A549 (cell line): Measurements from ENCODE around the gene FRMD7. TPM values are rescaled to one million over a fixed set of nuclear protein-coding genes. Genes with fewer than 3 reads are reported as not detected.
A peak's percentile ranks its signal among the peaks of the same experiment; 100 is the strongest.

Experiments
- ATAC-seq, 2 experiments: fragments of 200-7000 bp in 1 of 2; fragments of >200 bp in 1 of 2; cut with Nextera tagmentation in 1 of 2; cut with Tn5 transposase in 1 of 2; 3 replicates each; pipeline versions ENCODE4 v1.8.0 to v1.9.1; 2018 to 2020; ENCODE audit warnings: mild to moderate bottlenecking in 1 of 2, moderate library complexity in 1 of 2
- CTCF ChIA-PET: fragments of 300-600 bp; sonication (Branson Sonifier 250); formaldehyde crosslinking; extraction: SDS; loops from one replicate; lab custom pipeline; 2021; ENCODE audit warnings: antibody characterized with exemption, inconsistent platforms; lab: Yijun Ruan, JAX
- POLR2A ChIA-PET: fragments of 350-600 bp; formaldehyde crosslinking; extraction: SDS; loops from one replicate; lab custom pipeline; 2021; ENCODE audit warnings: antibody characterized with exemption, inconsistent platforms; lab: Yijun Ruan, JAX
- DNase-seq, 2 experiments: peaks; one replicate each; pipeline versions ENCODE4 v3.0.0 to v3.0.0-alpha.2; 2011 to 2016; ENCODE audit warnings: low read depth in 1 of 2, low spot score in 1 of 2
- FAIRE-seq: peaks from 2 replicates; lab custom pipeline; 2011; peaks lifted over from hg19 to GRCh38; lab: Jason Lieb, UNC
- H3K27ac ChIP-seq, 2 experiments: fragments of >200 bp; sonication (Bioruptor Twin); formaldehyde crosslinking; 3 replicates each; pipeline ENCODE4 v1.5.1; 2016 to 2017
- H3K4me1 ChIP-seq: fragments of >200 bp; sonication (Bioruptor Twin); formaldehyde crosslinking; 3 replicates; pipeline ENCODE4 v1.6.1; 2016
- H3K4me2 ChIP-seq: fragments of >200 bp; sonication (Bioruptor Twin); formaldehyde crosslinking; 3 replicates; pipeline ENCODE4 v1.6.1; 2016
- H3K4me3 ChIP-seq: fragments of >200 bp; sonication (Bioruptor Twin); formaldehyde crosslinking; 3 replicates; pipeline ENCODE4 v1.5.1; 2016
- H3K9me3 ChIP-seq: fragments of >200 bp; sonication (Bioruptor Twin); formaldehyde crosslinking; 3 replicates; pipeline ENCODE4 v1.6.1; 2016
- BHLHE40 ChIP-seq: IDR thresholded peaks from 2 replicates; pipeline ENCODE4 v1.6.1; 2012; ENCODE audit warnings: low read depth, low read length, inconsistent platforms
- CBX8 ChIP-seq: fragments of 200-600 bp; sonication (generic); IDR thresholded peaks from 2 replicates; pipeline ENCODE4 v1.6.1; 2016
- CHD2 ChIP-seq: fragments of 150-350 bp; IDR thresholded peaks from 2 replicates; pipeline ENCODE4 v1.6.1; 2014; ENCODE audit warnings: low read length; ENCODE audit not compliant: partially characterized antibody
- CHD4 ChIP-seq: fragments of 200-600 bp; sonication (generic); IDR thresholded peaks from 2 replicates; pipeline ENCODE4 v1.6.1; 2016; ENCODE audit warnings: antibody characterized with exemption, mild to moderate bottlenecking, borderline replicate concordance
- ELK1 ChIP-seq: fragments of 150-350 bp; IDR thresholded peaks from 2 replicates; pipeline ENCODE4 v1.6.1; 2014; ENCODE audit warnings: low read depth, mild to moderate bottlenecking, low read length
- FOXS1 ChIP-seq: fragments of 250-450 bp; sonication (Bioruptor Pico); IDR thresholded peaks from 2 replicates; pipeline ENCODE4 v1.5.0; 2020; ENCODE audit warnings: mild to moderate bottlenecking, moderate library complexity
- HES2 ChIP-seq: fragments of >200 bp; sonication (Bioruptor Twin); formaldehyde crosslinking; IDR thresholded peaks from 2 replicates; pipeline ENCODE4 v1.6.1; 2016
- HEYL ChIP-seq: fragments of 250-450 bp; sonication (Bioruptor Pico); IDR thresholded peaks from 2 replicates; pipeline ENCODE4 v1.8.0; 2021; ENCODE audit warnings: mild to moderate bottlenecking, moderate library complexity
- HOXA7 ChIP-seq: fragments of 250-450 bp; sonication (Bioruptor Pico); IDR thresholded peaks from 2 replicates; pipeline ENCODE4 v1.5.0; 2020; ENCODE audit warnings: mild to moderate bottlenecking, moderate library complexity
- HOXB5 ChIP-seq: fragments of 250-450 bp; sonication (Bioruptor Pico); IDR thresholded peaks from 2 replicates; pipeline ENCODE4 v1.5.0; 2020; ENCODE audit warnings: mild to moderate bottlenecking, moderate library complexity
- JUN ChIP-seq, 2 experiments: fragments of >200 bp; sonication (Bioruptor Twin); formaldehyde crosslinking; IDR thresholded peaks; 2 replicates in 1 of 2; 3 replicates in 1 of 2; pipeline ENCODE4 v1.6.1; 2016 to 2017
- KDM1A ChIP-seq: fragments of 200-600 bp; sonication (generic); IDR thresholded peaks from 2 replicates; pipeline ENCODE4 v1.6.1; 2016; ENCODE audit warnings: low read depth, mild to moderate bottlenecking
- PHF8 ChIP-seq: fragments of 200-600 bp; sonication (generic); IDR thresholded peaks from 2 replicates; pipeline ENCODE4 v1.6.1; 2016; ENCODE audit warnings: low read depth, mild to moderate bottlenecking, antibody characterized with exemption, moderate library complexity, borderline replicate concordance
- RARB ChIP-seq: fragments of 250-450 bp; sonication (Bioruptor Pico); IDR thresholded peaks from 2 replicates; pipeline ENCODE4 v1.8.0; 2021; ENCODE audit warnings: mild to moderate bottlenecking, moderate library complexity
- RCOR1 ChIP-seq: fragments of 150-350 bp; IDR thresholded peaks from 2 replicates; pipeline ENCODE4 v1.6.1; 2014; ENCODE audit warnings: antibody characterized with exemption, low read length, low read depth
- RFX5 ChIP-seq: fragments of 450-650 bp; IDR thresholded peaks from 2 replicates; pipeline ENCODE4 v1.7.1; 2014; ENCODE audit warnings: antibody characterized with exemption, mild to moderate bottlenecking, moderate library complexity
- TP53 ChIP-seq: fragments of 250-450 bp; sonication (Bioruptor Pico); IDR thresholded peaks from 2 replicates; pipeline ENCODE4 v1.5.0; 2021; ENCODE audit warnings: mild to moderate bottlenecking, moderate library complexity
- ZSCAN20 ChIP-seq: fragments of 250-450 bp; sonication (Bioruptor Pico); IDR thresholded peaks from 2 replicates; pipeline ENCODE4 v1.8.0; 2022; ENCODE audit warnings: mild to moderate bottlenecking, moderate library complexity
- WGBS: methylation state at CpG from one replicate; pipeline ENCODE4 v1.1.6; 2017; ENCODE audit errors: missing lambda C conversion rate; 5-methylcytosine and 5-hydroxymethylcytosine counted together
- polyA plus RNA-seq, 4 experiments: library from polyadenylated mRNA; depleted of rRNA in 3 of 4; stranded (reverse); fragments of >200 nt; fragmentation: RNase III in 1 of 4; extraction: RNeasy Plus Mini Kit Qiagen cat#74134 plus additional on column Dnase treatment in 1 of 4; gene quantifications; 2 replicates in 3 of 4; 3 replicates in 1 of 4; pipeline ENCODE4 v1.2.3, GENCODE V29; 2011 to 2017
- TF ChIP-seq, protein P1 (sequence below): fragments of 250-450 bp; sonication (Bioruptor Pico); IDR thresholded peaks from 2 replicates; pipeline ENCODE4 v1.5.0; 2021; ENCODE audit warnings: mild to moderate bottlenecking, moderate library complexity, borderline replicate concordance

The FRMD7 gene
- polyA plus RNA-seq, 2 of the 4 experiments (the other 2 are of a cell fraction) = not detected

DNA sequence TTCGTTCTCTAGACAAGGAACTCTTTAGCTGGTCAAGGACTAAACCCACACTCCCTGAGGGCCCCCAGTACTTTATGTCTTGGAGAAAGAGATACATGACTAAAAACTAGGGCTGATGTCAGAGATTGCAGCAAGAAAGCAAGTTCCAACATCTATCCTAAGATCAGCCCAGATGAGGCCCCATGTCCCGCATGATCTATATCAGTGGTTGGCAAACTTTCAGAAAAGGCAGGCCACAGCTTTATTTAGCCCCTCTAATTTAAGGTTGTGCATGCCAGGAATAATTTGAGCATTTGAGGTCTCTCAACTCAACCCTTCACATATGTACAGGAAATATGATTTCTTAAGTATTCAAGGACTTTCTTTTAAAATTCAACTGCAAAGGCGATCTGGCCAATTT lies 44.1 kb upstream of the FRMD7 start:
- DNase-seq (no peak), ATAC-seq (no peak), FAIRE-seq (no peak)
- TF ChIP-seq RFX5 (no peak), CHD4 (no peak), JUN (IDR thresholded peaks at IDR 0.05) (no peak), TP53 (CRISPR knock-in tag) (no peak)
- Histone ChIP-seq H3K4me3 (no peak overlapping the region), H3K4me2 (no peak overlapping the region), H3K9me3 (no peaks in the 10 kb centered on the region), H3K4me1 (no peaks in the 10 kb centered on the region), H3K27ac (no peak overlapping the region)
- ChIA-PET POLR2A (no interaction called here), CTCF (no interaction called here)
- WGBS = 69% methylated on average over 3 of the region's 3 CpGs

GRCh38 chrX:132171478-132171877 lies 43.7 kb upstream of the FRMD7 start:
- ATAC-seq = 0 out of 6 replicates have a peak, but pooled peaks of 1 of the 2 experiments have one; percentile 33
- DNase-seq = peak in 1 of 2 experiments; percentile 11
- TF ChIP-seq CHD4 (no peak), FOXS1 (CRISPR knock-in tag) (no peak)

DNA sequence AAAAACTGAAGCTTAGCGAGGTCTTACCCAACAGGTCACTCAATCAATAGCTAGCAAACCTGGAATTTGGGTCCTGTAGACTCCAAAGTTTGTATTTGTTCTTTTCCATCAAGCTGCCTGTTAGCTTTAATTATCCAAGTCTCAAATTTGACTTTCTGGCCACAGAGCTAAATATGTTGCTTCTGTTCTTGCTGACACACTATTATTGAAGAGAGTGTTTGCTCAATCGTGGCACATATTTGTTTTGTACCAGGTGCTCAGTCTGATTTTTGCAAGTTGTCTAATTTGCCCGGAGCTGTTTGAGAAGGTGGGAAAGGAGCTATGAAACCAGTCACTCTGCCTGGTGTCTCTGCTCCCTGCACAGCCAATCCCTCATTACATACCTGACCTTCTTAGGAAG lies 41.7 kb upstream of the FRMD7 start:
- WGBS = 5% methylated on average over 3 of the region's 3 CpGs
- Histone ChIP-seq H3K4me1 (no peaks in the 10 kb centered on the region), H3K9me3 (peaks cover 4% of the 10 kb centered on the region; the same call in 1 of the 3 replicates), H3K4me2 (no peak overlapping the region), H3K27ac (no peak overlapping the region), H3K4me3 (no peak overlapping the region)
- ChIA-PET CTCF (interaction anchor here (1.5 kb wide), 1 partner anchor 31 kb away, joined by 3 read pairs; no protein-coding TSS in a partner anchor), POLR2A (interaction anchor here (0.6 kb wide), 1 partner anchor 1689 kb away, joined by 6 read pairs; no protein-coding TSS in a partner anchor)
- FAIRE-seq (no peak), ATAC-seq (no peak), DNase-seq (no peak)
- TF ChIP-seq PHF8 = no peak
- no peak for TF ChIP-seq RARB (CRISPR knock-in tag)
- no peak for TF ChIP-seq ELK1
- no peak for TF ChIP-seq JUN (IDR thresholded peaks at IDR 0.05)
- no peak for TF ChIP-seq ZSCAN20
- TF ChIP-seq KDM1A = no peak
- TF ChIP-seq HOXB5 (CRISPR knock-in tag) = no peak
- TF ChIP-seq BHLHE40 = no peak

More at GRCh38 chrX:132171478-132171877, 43.7 kb upstream of the FRMD7 start:
- POLR2A ChIA-PET = no interaction called here
- no peaks in the 10 kb centered on the region for H3K4me1 ChIP-seq
- WGBS = 18% methylated on average over 3 of the region's 3 CpGs
- no peak overlapping the region for H3K27ac ChIP-seq
- no peak overlapping the region for H3K4me2 ChIP-seq
- no peak for FAIRE-seq
- H3K9me3 ChIP-seq = no peaks in the 10 kb centered on the region
- CTCF ChIA-PET = no interaction called here
- H3K4me3 ChIP-seq = no peak overlapping the region

GRCh38 chrX:132165651-132166050 lies 37.8 kb upstream of the FRMD7 start:
- Histone ChIP-seq H3K4me2 (no peak overlapping the region), H3K27ac (no peak overlapping the region), H3K9me3 (peaks cover 4% of the 10 kb centered on the region; the same call in 1 of the 3 replicates), H3K4me3 (no peak overlapping the region), H3K4me1 (no peaks in the 10 kb centered on the region)
- DNase-seq (no peak), ATAC-seq (no peak), FAIRE-seq (no peak)
- ChIA-PET CTCF (no interaction called here), POLR2A (no interaction called here)
- TF ChIP-seq, protein P1, sequence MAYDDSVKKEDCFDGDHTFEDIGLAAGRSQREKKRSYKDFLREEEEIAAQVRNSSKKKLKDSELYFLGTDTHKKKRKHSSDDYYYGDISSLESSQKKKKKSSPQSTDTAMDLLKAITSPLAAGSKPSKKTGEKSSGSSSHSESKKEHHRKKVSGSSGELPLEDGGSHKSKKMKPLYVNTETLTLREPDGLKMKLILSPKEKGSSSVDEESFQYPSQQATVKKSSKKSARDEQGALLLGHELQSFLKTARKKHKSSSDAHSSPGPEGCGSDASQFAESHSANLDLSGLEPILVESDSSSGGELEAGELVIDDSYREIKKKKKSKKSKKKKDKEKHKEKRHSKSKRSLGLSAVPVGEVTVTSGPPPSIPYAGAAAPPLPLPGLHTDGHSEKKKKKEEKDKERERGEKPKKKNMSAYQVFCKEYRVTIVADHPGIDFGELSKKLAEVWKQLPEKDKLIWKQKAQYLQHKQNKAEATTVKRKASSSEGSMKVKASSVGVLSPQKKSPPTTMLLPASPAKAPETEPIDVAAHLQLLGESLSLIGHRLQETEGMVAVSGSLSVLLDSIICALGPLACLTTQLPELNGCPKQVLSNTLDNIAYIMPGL (CRISPR knock-in tag) = no peak
- TF ChIP-seq CBX8 (no peak), CHD2 (no peak), HEYL (CRISPR knock-in tag) (no peak), RCOR1 (no peak), TP53 (CRISPR knock-in tag) (no peak), BHLHE40 (no peak), ELK1 (no peak), HOXA7 (CRISPR knock-in tag) (no peak), HES2 (no peak)
